KMS-11 (cell line): ENCODE data around the gene KNL1.

ENCODE experiments used
- H2AFZ ChIP-seq: fragments of 200-600 bp; sonication (generic); 2 replicates; pipeline ENCODE4 v1.6.1; 2016; ENCODE audit warnings: antibody characterized with exemption, mixed run types, low read depth
- H3K27ac ChIP-seq: fragments of 200-600 bp; sonication (generic); 2 replicates; pipeline ENCODE4 v1.6.1; 2016; ENCODE audit warnings: mild to moderate bottlenecking, mixed run types
- H3K27me3 ChIP-seq: fragments of 200-600 bp; sonication (generic); 2 replicates; pipeline ENCODE4 v1.6.1; 2017; ENCODE audit warnings: mild to moderate bottlenecking, low read depth, mixed run types, moderate library complexity; ENCODE audit not compliant: insufficient read depth
- H3K36me3 ChIP-seq: fragments of 200-600 bp; sonication (generic); 2 replicates; pipeline ENCODE4 v1.6.1; 2017; ENCODE audit warnings: mild to moderate bottlenecking, mixed run types; ENCODE audit not compliant: insufficient read depth
- H3K4me1 ChIP-seq: fragments of 200-600 bp; sonication (generic); 2 replicates; pipeline ENCODE4 v1.6.1; 2016; ENCODE audit warnings: mild to moderate bottlenecking, low read depth, mixed run types; ENCODE audit not compliant: poor library complexity, severe bottlenecking
- H3K4me2 ChIP-seq: fragments of 200-600 bp; sonication (generic); 2 replicates; pipeline ENCODE4 v1.7.0; 2016; ENCODE audit warnings: mild to moderate bottlenecking, mixed run types
- H3K4me3 ChIP-seq: fragments of 200-600 bp; sonication (generic); IDR thresholded peaks from 2 replicates; pipeline ENCODE4 v1.6.1; 2017; ENCODE audit warnings: low read depth, low read length, mixed read lengths; ENCODE audit not compliant: insufficient read depth
- H3K79me2 ChIP-seq: fragments of 200-600 bp; sonication (generic); 2 replicates; pipeline ENCODE4 v1.6.1; 2016; ENCODE audit warnings: low read depth, mixed run types; ENCODE audit not compliant: insufficient read depth
- H3K9ac ChIP-seq: fragments of 200-600 bp; sonication (generic); 2 replicates; pipeline ENCODE4 v1.6.1; 2016; ENCODE audit warnings: mild to moderate bottlenecking, mixed run types
- H4K20me1 ChIP-seq: fragments of 200-600 bp; sonication (generic); 2 replicates; pipeline ENCODE4 v1.6.1; 2016; ENCODE audit warnings: mild to moderate bottlenecking, mixed run types; ENCODE audit not compliant: insufficient read depth
- CTCF ChIP-seq: fragments of 200-600 bp; sonication (generic); conservative IDR thresholded peaks from 2 replicates; pipeline ENCODE4 v1.6.1; 2017; ENCODE audit warnings: low read depth, mild to moderate bottlenecking, antibody characterized with exemption, low read length, moderate library complexity, mixed read lengths

KNL1 gene

GRCh38 chr15:40562691-40563090 is 31.4 kb upstream of the KNL1 start:
- H2AFZ ChIP-seq: no peak overlapping the region
- H3K36me3 ChIP-seq: no peaks in the 10 kb centered on the region
- peaks cover 12% of the 10 kb centered on the region; the same call in 1 of the 2 replicates for H3K79me2 ChIP-seq
- TF ChIP-seq CTCF: no peak
- H3K27me3 ChIP-seq: no peaks in the 10 kb centered on the region; the same call in 1 of the 2 replicates
- no peak overlapping the region for H3K9ac ChIP-seq
- H3K4me1 ChIP-seq: peaks cover 31% of the 10 kb centered on the region
- H4K20me1 ChIP-seq: no peaks in the 10 kb centered on the region
- H3K4me3 ChIP-seq: no peak overlapping the region
- H3K4me2 ChIP-seq: no peak overlapping the region
- H3K27ac ChIP-seq: no peak overlapping the region

GRCh38 chr15:40563426-40563825 is 30.6 kb upstream of the KNL1 start:
- Histone ChIP-seq H3K9ac (no peak overlapping the region), H3K4me3 (no peak overlapping the region), H2AFZ (no peak overlapping the region), H3K79me2 (peaks cover 12% of the 10 kb centered on the region; the same call in 1 of the 2 replicates), H3K4me2 (no peak overlapping the region), H3K4me1 (peaks cover 30% of the 10 kb centered on the region), H3K27ac (no peak overlapping the region), H3K27me3 (no peaks in the 10 kb centered on the region; the same call in 1 of the 2 replicates), H3K36me3 (no peaks in the 10 kb centered on the region), H4K20me1 (no peaks in the 10 kb centered on the region)
- no peak for TF ChIP-seq CTCF

- peaks cover 16% of the 10 kb centered on the region; the same call in 1 of the 2 replicates for H3K79me2 ChIP-seq
Observed at GRCh38 chr15:40564591-40565332, 29.3 kb upstream of the KNL1 start, which contains the start of gene CCDC32. Gene CCDC32 (minus strand): TSS chr15:40565042. CDS start chr15:40563015, 2,027 bp downstream.

More at GRCh38 chr15:40564591-40565332, 29.3 kb upstream of the KNL1 start, which contains the start of gene CCDC32:
- no peak for TF ChIP-seq CTCF
- H2AFZ ChIP-seq: peak within 1 kb of the TSS; percentile 99
- H3K27me3 ChIP-seq: no peaks in the 10 kb centered on the region; the same call in 1 of the 2 replicates
- H3K27ac ChIP-seq: peak within 1 kb of the TSS; percentile 56
- peak within 1 kb of the TSS; percentile 79 for H3K9ac ChIP-seq
- no peaks in the 10 kb centered on the region for H4K20me1 ChIP-seq
- peaks cover 29% of the 10 kb centered on the region for H3K4me1 ChIP-seq
- H3K4me3 ChIP-seq: no peak within 1 kb of the TSS
- H3K4me2 ChIP-seq: peak within 1 kb of the TSS; percentile 99
- H3K36me3 ChIP-seq: no peaks in the 10 kb centered on the region
